ENCODE results near the gene PDE5A. TPM values are rescaled to one million over a fixed set of nuclear protein-coding genes. Genes with fewer than 3 reads are reported as not detected.
A peak's percentile ranks its signal among the peaks of the same experiment; 100 is the strongest.

PDE5A gene
- 33.2 and 35.8 TPM in 2 replicates for total RNA-seq
- polyA plus RNA-seq, result 7.7 and 9.7 TPM in 2 replicates

DNA sequence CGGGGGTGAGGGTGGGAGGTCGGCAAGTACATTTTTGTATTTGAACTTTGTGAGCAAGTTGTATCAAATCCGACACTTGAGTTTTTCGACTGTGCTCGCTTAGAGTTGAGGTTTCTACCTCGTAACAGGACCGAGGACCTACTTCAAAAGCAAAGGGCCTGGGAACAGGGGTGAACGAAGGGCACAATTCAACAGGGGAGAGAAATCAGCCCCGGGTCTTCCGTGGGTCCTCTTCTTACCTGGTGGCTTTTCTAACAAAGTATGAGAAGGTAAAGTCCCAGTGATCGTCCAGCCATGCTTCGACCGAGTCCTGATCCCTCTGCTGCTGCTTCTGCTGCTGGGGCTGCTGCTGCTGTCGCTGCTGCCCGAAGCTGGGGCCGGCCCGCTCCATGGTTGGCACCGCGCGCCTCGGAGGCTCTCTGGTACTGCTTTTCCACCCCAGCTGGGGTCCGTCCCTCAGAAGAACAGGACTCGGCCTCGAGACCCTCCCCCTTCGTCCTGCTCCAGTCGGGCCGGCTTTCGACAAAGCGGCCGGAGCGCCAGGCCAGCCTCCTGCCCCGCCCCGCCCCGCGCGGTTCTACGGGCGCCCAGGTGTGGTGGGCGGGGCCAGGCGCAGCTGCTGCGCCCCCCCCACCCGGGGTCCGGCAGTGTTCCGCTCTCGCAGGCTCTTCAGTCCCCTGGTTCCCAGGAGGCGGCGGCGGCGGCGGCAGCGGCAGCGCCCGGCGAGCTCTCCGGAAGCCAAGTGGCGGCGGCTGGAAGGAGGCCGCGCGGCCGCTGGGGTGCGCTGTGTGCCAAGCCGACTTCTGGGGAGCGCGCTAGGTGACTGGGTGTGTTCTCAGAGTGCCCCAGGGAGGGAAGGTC lies at the start of gene PDE5A:
Gene PDE5A, minus strand, starts transcription at position 524 of the 861 bp plus-strand sequence. Its CDS starts 133 bp downstream, at position 391.
- H3K9me3 ChIP-seq (ENCODE audit: low read depth), result no peaks in the 10 kb centered on the region
- H3K36me3 ChIP-seq (replicated peaks; ENCODE audit: insufficient read depth, low read depth), result no peaks in the 10 kb centered on the region
- H3K79me2 ChIP-seq, result peaks cover 31% of the 10 kb centered on the region
- H3K9me2 ChIP-seq (replicated peaks; ENCODE audit: insufficient read depth), result no peaks in the 10 kb centered on the region
- H3K4me1 ChIP-seq (ENCODE audit: insufficient read depth), result no peaks in the 10 kb centered on the region
- peak; percentile 95 for DNase-seq (ENCODE audit: low spot score)
- peak within 1 kb of the TSS; percentile 87 for H3K27ac ChIP-seq
- peak within 1 kb of the TSS; percentile 85 for H3K4me3 ChIP-seq
- H2AFZ ChIP-seq, result peak within 1 kb of the TSS; percentile 77
- no peak for TF ChIP-seq EZH2phosphoT487 (IDR thresholded peaks at IDR 0.05; ENCODE audit: low read depth, severe bottlenecking, unreplicated experiment)
- TF ChIP-seq, protein P1, sequence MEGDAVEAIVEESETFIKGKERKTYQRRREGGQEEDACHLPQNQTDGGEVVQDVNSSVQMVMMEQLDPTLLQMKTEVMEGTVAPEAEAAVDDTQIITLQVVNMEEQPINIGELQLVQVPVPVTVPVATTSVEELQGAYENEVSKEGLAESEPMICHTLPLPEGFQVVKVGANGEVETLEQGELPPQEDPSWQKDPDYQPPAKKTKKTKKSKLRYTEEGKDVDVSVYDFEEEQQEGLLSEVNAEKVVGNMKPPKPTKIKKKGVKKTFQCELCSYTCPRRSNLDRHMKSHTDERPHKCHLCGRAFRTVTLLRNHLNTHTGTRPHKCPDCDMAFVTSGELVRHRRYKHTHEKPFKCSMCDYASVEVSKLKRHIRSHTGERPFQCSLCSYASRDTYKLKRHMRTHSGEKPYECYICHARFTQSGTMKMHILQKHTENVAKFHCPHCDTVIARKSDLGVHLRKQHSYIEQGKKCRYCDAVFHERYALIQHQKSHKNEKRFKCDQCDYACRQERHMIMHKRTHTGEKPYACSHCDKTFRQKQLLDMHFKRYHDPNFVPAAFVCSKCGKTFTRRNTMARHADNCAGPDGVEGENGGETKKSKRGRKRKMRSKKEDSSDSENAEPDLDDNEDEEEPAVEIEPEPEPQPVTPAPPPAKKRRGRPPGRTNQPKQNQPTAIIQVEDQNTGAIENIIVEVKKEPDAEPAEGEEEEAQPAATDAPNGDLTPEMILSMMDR (IDR thresholded peaks at IDR 0.05; ENCODE audit: poor library complexity), result peak; percentile 84
- H3K4me2 ChIP-seq, result peak within 1 kb of the TSS; percentile 88
- peaks cover 4% of the 10 kb centered on the region for H4K20me1 ChIP-seq (ENCODE audit: insufficient read depth, poor library complexity, severe bottlenecking)
- no peaks in the 10 kb centered on the region for H3K27me3 ChIP-seq
- 1% methylated on average over 52 of the region's 65 CpGs for WGBS (ENCODE audit: low lambda C conversion rate, missing lambda C conversion rate)

DNA sequence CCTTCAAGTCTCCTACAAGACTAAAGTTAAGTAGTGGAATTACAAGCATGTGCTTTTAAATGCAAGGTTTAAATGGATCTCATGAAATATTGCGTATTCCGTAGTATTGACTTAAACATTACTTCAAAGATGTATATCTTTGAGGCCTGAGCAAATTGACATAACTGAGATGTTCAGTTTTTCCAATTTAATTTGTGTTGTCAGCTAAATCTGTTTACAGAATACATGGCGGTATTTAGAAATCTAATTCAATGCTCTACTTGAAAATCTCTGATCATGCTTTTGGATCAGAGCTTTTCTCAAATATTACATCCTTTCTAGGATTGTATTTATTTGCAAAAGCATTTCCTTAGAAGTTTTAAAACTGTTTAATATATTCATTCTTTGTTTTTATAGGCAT lies 47.5 kb upstream of the PDE5A start:
- H3K27ac ChIP-seq, result no peak overlapping the region
- no peaks in the 10 kb centered on the region for H3K9me3 ChIP-seq (ENCODE audit: low read depth)
- no peak overlapping the region for H3K4me2 ChIP-seq
- no peak overlapping the region for H3K4me3 ChIP-seq
- no peaks in the 10 kb centered on the region for H3K36me3 ChIP-seq (replicated peaks; ENCODE audit: insufficient read depth, low read depth)
- H4K20me1 ChIP-seq (ENCODE audit: insufficient read depth, poor library complexity, severe bottlenecking), result no peaks in the 10 kb centered on the region
- H3K79me2 ChIP-seq, result no peaks in the 10 kb centered on the region
- no peak overlapping the region for H2AFZ ChIP-seq
- H3K4me1 ChIP-seq (ENCODE audit: insufficient read depth), result no peaks in the 10 kb centered on the region
- no peak for TF ChIP-seq EZH2phosphoT487 (IDR thresholded peaks at IDR 0.05; ENCODE audit: low read depth, severe bottlenecking, unreplicated experiment)
- TF ChIP-seq, protein P1 (IDR thresholded peaks at IDR 0.05; ENCODE audit: poor library complexity), result no peak
- no peak for TF ChIP-seq EZH2 (IDR thresholded peaks at IDR 0.05; ENCODE audit: borderline replicate concordance)
- WGBS (ENCODE audit: low lambda C conversion rate, missing lambda C conversion rate), result 85% methylated on average over 3 of the region's 3 CpGs
- no peaks in the 10 kb centered on the region for H3K27me3 ChIP-seq
- no peak for DNase-seq (ENCODE audit: low spot score)
- H3K9me2 ChIP-seq (replicated peaks; ENCODE audit: insufficient read depth), result no peaks in the 10 kb centered on the region

DNA sequence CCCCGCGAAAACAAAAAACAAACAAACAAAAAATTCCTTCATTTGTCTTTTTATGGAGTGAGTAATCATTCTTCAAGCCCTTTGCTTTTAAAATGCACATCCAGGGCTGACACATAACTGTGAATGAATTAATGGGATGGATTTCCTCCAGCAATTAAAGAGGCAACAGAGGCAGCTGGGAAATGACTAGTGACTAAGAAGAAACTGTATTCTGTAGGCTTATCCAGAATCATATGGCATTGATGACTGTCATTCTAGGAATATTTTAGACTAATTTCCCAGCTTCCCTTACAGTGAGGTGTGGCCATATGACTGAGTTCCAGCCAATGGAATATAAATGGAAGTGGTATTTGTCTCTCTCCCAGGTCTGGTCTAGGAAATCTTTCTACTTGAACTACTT lies 46.8 kb upstream of the PDE5A start:
- H2AFZ ChIP-seq, result no peak overlapping the region
- no peaks in the 10 kb centered on the region for H3K36me3 ChIP-seq (replicated peaks; ENCODE audit: insufficient read depth, low read depth)
- H3K4me3 ChIP-seq, result no peak overlapping the region
- H3K79me2 ChIP-seq, result no peaks in the 10 kb centered on the region
- no peak overlapping the region for H3K4me2 ChIP-seq
- TF ChIP-seq EZH2 (IDR thresholded peaks at IDR 0.05; ENCODE audit: borderline replicate concordance), result no peak
- TF ChIP-seq, protein P1 (IDR thresholded peaks at IDR 0.05; ENCODE audit: poor library complexity), result no peak
- TF ChIP-seq EZH2phosphoT487 (IDR thresholded peaks at IDR 0.05; ENCODE audit: low read depth, severe bottlenecking, unreplicated experiment), result no peak
- H3K4me1 ChIP-seq (ENCODE audit: insufficient read depth), result no peaks in the 10 kb centered on the region
- DNase-seq (ENCODE audit: low spot score), result no peak
- no peaks in the 10 kb centered on the region for H3K27me3 ChIP-seq
- 95% methylated on average over 2 of the region's 2 CpGs for WGBS (ENCODE audit: low lambda C conversion rate, missing lambda C conversion rate)
- H3K9me2 ChIP-seq (replicated peaks; ENCODE audit: insufficient read depth), result no peaks in the 10 kb centered on the region
- H3K27ac ChIP-seq, result no peak overlapping the region
- H3K9me3 ChIP-seq (ENCODE audit: low read depth), result no peaks in the 10 kb centered on the region
- no peaks in the 10 kb centered on the region for H4K20me1 ChIP-seq (ENCODE audit: insufficient read depth, poor library complexity, severe bottlenecking)
